GM06990 (cell line): Measurements from ENCODE around the gene ZBED1.
"Not testable (repeated sequence)": the region's sequence is repeated elsewhere in the genome, so short reads cannot be mapped to it uniquely, and the experiment has no call there.

Experiments
- DNase-seq: peaks from one replicate; pipeline ENCODE4 v3.0.0-alpha.2; 2011; ENCODE audit not compliant: insufficient read length; ENCODE audit errors: extremely low read depth
- H3K27me3 ChIP-seq: replicated peaks from 2 replicates; pipeline ENCODE4 v1.6.0; 2011; ENCODE audit warnings: low read length; ENCODE audit not compliant: control insufficient read depth, insufficient read depth
- H3K36me3 ChIP-seq: 2 replicates; pipeline ENCODE4 v1.5.1; 2011; ENCODE audit warnings: low read length; ENCODE audit not compliant: control insufficient read depth, insufficient read depth
- H3K4me3 ChIP-seq: replicated peaks from 2 replicates; pipeline ENCODE4 v1.5.1; 2011; ENCODE audit warnings: low read depth, mild to moderate bottlenecking, control low read depth, low read length
- TF ChIP-seq, protein P1 (sequence below): IDR thresholded peaks from 2 replicates; pipeline ENCODE4 v1.5.1; 2011; ENCODE audit warnings: low read length, control low read depth, mild to moderate bottlenecking, inconsistent platforms; ENCODE audit not compliant: insufficient read depth, poor library complexity, severe bottlenecking

Gene ZBED1

GRCh38 chrX:2478546-2479419 lies 22.0 kb downstream of the ZBED1 start:
- H3K4me3 ChIP-seq, result no peak overlapping the region
- DNase-seq, result no peak
- TF ChIP-seq, protein P1, sequence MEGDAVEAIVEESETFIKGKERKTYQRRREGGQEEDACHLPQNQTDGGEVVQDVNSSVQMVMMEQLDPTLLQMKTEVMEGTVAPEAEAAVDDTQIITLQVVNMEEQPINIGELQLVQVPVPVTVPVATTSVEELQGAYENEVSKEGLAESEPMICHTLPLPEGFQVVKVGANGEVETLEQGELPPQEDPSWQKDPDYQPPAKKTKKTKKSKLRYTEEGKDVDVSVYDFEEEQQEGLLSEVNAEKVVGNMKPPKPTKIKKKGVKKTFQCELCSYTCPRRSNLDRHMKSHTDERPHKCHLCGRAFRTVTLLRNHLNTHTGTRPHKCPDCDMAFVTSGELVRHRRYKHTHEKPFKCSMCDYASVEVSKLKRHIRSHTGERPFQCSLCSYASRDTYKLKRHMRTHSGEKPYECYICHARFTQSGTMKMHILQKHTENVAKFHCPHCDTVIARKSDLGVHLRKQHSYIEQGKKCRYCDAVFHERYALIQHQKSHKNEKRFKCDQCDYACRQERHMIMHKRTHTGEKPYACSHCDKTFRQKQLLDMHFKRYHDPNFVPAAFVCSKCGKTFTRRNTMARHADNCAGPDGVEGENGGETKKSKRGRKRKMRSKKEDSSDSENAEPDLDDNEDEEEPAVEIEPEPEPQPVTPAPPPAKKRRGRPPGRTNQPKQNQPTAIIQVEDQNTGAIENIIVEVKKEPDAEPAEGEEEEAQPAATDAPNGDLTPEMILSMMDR, result no peak
- no peaks in the 10 kb centered on the region; the same call in 1 of the 2 replicates for H3K36me3 ChIP-seq
- H3K27me3 ChIP-seq, result no peaks in the 10 kb centered on the region

DNA sequence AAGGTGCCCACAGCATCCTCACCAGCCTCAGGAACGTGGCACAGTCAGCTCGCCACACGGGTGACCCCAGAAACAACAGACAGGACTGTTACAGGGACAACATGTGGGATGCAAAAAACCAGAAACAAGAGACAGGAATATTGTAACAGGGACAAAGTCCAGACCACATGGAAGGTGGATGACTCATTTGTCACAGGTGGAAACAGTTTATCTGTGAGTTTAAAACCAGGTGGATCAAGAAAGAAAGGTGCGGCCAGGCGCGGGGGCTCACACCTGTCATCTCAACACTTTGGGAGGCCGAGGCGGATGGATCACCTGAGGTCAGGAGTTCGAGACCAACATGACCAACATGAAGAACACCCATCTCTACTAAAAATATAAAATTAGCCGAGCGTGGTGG lies 23.5 kb downstream of the ZBED1 start:
- H3K4me3 ChIP-seq, H3K36me3 ChIP-seq, DNase-seq, H3K27me3 ChIP-seq: not testable (repeated sequence)

DNA sequence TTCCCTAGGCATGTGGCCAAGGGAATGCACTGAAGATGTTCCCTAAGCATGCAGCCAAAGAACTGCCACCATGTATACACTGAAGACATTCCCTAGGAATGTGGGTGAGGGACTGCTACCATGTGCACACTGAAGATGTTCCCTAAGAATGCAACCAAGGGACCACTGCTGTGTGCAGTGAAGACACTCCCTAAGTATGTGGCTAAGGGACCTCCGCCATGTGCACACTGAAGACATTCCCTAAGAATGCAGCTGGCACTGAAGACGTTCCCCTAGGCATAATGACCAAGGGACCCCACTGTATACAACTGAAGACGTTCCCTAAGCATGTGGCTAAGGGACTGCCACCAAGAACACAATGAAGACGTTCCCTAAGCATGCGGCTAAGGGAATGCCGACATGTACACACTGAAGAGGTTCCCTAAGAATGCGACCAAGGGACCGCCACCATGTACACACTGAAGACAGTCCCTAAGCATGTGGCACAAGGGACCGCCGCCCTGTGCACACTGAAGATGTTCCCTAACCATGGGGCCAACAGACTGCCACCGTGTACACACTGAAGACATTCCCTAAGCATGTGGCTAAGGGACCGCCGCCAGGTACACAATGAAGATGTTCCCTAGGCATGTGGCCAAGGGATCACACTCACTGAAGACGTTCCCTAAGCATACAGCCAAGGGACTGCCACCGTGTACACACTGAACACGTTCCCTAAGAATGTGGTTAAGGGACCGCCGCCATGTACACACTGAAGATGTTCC lies 25.6 kb downstream of the ZBED1 start:
- no peak for DNase-seq

DNA sequence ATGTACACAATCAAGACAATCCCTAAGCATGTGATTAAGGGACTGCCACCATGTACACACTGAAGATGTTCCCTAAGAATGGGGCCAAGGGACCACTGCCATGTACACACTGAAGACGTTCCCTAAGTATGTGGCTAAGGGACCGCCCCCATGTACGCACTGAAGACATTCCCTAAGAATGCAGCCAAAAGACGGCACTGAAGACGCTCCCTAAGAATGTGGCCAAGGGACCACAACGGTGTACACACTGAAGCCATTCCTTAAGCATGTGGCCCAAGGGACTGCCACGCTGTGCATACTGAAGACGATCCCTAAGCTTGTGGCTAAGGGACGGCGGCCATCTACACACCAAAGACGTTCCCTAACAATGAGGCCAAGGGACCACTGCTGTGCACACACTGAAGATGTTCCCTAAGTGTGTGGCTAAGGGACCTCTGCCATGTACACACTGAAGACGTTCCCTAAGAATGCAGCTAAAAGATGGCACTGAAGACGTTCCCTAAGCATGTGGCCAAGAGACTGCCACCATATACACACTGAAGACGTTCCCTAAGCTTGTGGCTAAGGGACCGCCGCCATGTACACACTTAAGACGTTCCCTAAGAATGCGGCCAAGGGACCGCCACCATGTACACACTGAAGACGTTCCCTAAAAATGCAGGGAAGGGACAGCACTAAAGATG lies 26.4 kb downstream of the ZBED1 start:
- Histone ChIP-seq H3K4me3 (no peak overlapping the region), H3K36me3 (no peaks in the 10 kb centered on the region; the same call in 1 of the 2 replicates), H3K27me3 (no peaks in the 10 kb centered on the region)
- TF ChIP-seq, protein P1, result no peak
- DNase-seq, result no peak

More for the DNA sequence above, 25.6 kb downstream of the ZBED1 start:
- TF ChIP-seq, protein P1, result no peak
- H3K4me3 ChIP-seq, result no peak overlapping the region
- H3K27me3 ChIP-seq, result no peaks in the 10 kb centered on the region
- no peaks in the 10 kb centered on the region; the same call in 1 of the 2 replicates for H3K36me3 ChIP-seq

- not testable (repeated sequence) for H3K4me3 ChIP-seq, DNase-seq, H3K27me3 ChIP-seq, H3K36me3 ChIP-seq
Observed at GRCh38 chrX:2473064-2473463, 27.7 kb downstream of the ZBED1 start.

DNA sequence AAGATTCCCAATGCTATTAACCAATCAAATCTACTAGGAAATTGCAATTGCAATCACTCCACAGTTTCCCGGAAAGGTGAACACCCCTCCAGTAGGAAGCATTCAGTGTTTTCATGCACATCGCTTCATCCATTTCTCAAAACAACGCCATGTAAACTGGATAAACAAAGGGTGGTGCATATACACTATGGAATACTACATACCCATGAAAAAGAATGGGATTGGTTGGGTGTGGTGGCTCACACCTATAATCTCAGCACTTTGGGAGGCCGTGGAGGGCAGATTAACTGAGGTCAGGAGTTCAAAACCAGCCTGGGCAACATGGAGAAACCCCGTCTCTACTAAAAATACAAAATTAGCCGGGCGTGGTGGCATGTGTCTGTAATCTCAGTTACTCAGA lies 29.1 kb downstream of the ZBED1 start:
- TF ChIP-seq, protein P1, result no peak
- no peaks in the 10 kb centered on the region for H3K27me3 ChIP-seq
- H3K36me3 ChIP-seq, result no peaks in the 10 kb centered on the region; the same call in none of the 2 replicates
- no peak for DNase-seq
- H3K4me3 ChIP-seq, result no peak overlapping the region

- not testable (repeated sequence) for H3K4me3 ChIP-seq, H3K36me3 ChIP-seq, H3K27me3 ChIP-seq, DNase-seq
Observed at GRCh38 chrX:2471126-2471525, 29.6 kb downstream of the ZBED1 start.

DNA sequence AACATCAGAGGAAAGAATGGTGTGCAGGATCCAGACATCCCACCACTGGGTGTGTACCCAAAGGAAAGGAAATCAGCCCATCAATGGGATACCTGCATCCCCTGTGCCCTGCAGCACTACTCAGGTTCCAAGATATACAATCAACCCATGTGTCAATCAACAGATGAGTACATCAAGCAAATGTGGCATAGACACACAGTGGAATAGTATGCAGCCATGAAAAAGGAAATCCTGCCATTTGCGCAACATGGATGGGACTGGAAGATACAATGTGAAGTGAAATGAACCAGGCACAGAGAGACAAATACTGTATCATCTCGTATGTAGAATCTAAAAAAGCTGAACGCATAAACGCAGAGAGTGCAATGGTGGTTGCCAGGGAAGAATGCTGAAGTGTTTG lies 30.9 kb downstream of the ZBED1 start:
- not testable (repeated sequence) for H3K27me3 ChIP-seq, H3K36me3 ChIP-seq, DNase-seq, H3K4me3 ChIP-seq
